ENCODE data around the gene KLK1. TPM values are rescaled to one million over a fixed set of nuclear protein-coding genes. Genes with fewer than 3 reads are reported as not detected.

The KLK1 gene
- polyA plus RNA-seq, 1 of the 3 experiments (the other 2 are of a cell fraction) = not detected

DNA sequence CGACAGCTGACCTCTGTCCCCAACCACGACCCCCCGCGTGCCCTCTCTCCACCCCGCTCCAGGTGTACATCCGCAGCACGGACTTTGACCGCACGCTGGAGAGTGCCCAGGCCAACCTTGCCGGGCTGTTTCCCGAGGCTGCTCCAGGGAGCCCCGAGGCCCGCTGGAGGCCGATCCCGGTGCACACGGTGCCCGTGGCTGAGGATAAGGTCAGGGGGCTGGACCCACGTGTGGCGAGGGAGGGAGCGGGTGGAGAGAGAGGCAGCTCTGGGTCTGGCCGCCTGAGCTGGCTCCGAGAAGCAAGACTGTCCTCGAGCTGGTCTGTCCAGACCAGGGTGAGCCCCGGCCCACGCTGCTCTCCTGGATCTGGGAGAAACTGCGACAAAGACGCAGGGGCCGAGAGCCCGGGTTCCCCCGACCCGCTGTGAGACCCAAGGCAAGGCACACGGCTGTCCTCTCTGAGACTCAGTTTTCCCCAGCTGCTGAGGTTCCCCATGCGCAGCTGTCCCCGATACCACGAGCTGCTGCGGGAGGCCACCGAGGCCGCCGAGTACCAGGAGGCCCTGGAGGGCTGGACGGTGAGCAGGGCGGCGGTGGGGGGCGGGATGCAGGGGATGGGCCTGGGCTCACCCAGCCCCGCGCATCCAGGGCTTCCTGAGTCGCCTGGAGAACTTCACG lies 31.9 kb downstream of the KLK1 start:
- H2AFZ ChIP-seq (ENCODE audit: low read depth) = no peak overlapping the region
- no peaks in the 10 kb centered on the region for H3K36me3 ChIP-seq (replicated peaks in 1 of 2; ENCODE audit: control insufficient read depth in 1 of 2, insufficient read depth in 2 of 2, low read length in 1 of 2)
- ChIA-PET CTCF (interaction anchor here (1.1 to 3.8 kb wide), 2 partner anchors 9 to 114 kb away, joined by 4 to 27 read pairs; no protein-coding TSS in a partner anchor), POLR2A (interaction anchor here (2.2 kb wide), 1 partner anchor 130 kb away, joined by 5 read pairs; no protein-coding TSS in a partner anchor)
- H3K4me3 ChIP-seq (ENCODE audit: low read depth in 2 of 2, low read length in 1 of 2) = no peak overlapping the region
- H3F3A ChIP-seq (replicated peaks; ENCODE audit: insufficient read depth) = peaks cover 4% of the 10 kb centered on the region
- H3K9me2 ChIP-seq = no peaks in the 10 kb centered on the region
- H3K9ac ChIP-seq = no peak overlapping the region
- TF ChIP-seq SIN3A (IDR thresholded peaks at IDR 0.05; ENCODE audit: borderline replicate concordance, low read depth, low read length) (no peak), GATA2 (CRISPR knock-in tag; IDR thresholded peaks at IDR 0.05) (no peak), CHD2 (IDR thresholded peaks at IDR 0.05; ENCODE audit: low read length, partially characterized antibody) (no peak), FOXM1 (IDR thresholded peaks at IDR 0.05; ENCODE audit: low read depth) (no peak), RXRA (IDR thresholded peaks at IDR 0.05; ENCODE audit: borderline replicate concordance, low read depth) (no peak), EZH2phosphoT487 (IDR thresholded peaks at IDR 0.05; ENCODE audit: borderline replicate concordance, low read depth) (no peak), JUND (IDR thresholded peaks at IDR 0.05) (no peak), GABPA (IDR thresholded peaks at IDR 0.05; ENCODE audit: low read depth) (no peak), POLR2AphosphoS5 (IDR thresholded peaks at IDR 0.05; ENCODE audit: low read depth, low read length) (no peak), RCOR1 (IDR thresholded peaks at IDR 0.05; ENCODE audit: low read length) (no peak), MEF2A (IDR thresholded peaks at IDR 0.05; ENCODE audit: borderline replicate concordance, low read depth) (no peak), FOSL2 (IDR thresholded peaks at IDR 0.05; ENCODE audit: borderline replicate concordance, low read depth) (no peak), NFIC (IDR thresholded peaks at IDR 0.05; ENCODE audit: borderline replicate concordance) (no peak)
- TF ChIP-seq, protein P1, sequence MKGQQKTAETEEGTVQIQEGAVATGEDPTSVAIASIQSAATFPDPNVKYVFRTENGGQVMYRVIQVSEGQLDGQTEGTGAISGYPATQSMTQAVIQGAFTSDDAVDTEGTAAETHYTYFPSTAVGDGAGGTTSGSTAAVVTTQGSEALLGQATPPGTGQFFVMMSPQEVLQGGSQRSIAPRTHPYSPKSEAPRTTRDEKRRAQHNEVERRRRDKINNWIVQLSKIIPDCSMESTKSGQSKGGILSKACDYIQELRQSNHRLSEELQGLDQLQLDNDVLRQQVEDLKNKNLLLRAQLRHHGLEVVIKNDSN (IDR thresholded peaks at IDR 0.05; ENCODE audit: borderline replicate concordance, low read depth) = no peak
- TF ChIP-seq, protein P2, sequence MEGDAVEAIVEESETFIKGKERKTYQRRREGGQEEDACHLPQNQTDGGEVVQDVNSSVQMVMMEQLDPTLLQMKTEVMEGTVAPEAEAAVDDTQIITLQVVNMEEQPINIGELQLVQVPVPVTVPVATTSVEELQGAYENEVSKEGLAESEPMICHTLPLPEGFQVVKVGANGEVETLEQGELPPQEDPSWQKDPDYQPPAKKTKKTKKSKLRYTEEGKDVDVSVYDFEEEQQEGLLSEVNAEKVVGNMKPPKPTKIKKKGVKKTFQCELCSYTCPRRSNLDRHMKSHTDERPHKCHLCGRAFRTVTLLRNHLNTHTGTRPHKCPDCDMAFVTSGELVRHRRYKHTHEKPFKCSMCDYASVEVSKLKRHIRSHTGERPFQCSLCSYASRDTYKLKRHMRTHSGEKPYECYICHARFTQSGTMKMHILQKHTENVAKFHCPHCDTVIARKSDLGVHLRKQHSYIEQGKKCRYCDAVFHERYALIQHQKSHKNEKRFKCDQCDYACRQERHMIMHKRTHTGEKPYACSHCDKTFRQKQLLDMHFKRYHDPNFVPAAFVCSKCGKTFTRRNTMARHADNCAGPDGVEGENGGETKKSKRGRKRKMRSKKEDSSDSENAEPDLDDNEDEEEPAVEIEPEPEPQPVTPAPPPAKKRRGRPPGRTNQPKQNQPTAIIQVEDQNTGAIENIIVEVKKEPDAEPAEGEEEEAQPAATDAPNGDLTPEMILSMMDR (IDR thresholded peaks at IDR 0.05) = no peak
- TF ChIP-seq, protein P3, sequence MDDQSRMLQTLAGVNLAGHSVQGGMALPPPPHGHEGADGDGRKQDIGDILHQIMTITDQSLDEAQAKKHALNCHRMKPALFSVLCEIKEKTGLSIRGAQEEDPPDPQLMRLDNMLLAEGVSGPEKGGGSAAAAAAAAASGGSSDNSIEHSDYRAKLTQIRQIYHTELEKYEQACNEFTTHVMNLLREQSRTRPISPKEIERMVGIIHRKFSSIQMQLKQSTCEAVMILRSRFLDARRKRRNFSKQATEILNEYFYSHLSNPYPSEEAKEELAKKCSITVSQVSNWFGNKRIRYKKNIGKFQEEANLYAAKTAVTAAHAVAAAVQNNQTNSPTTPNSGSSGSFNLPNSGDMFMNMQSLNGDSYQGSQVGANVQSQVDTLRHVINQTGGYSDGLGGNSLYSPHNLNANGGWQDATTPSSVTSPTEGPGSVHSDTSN (IDR thresholded peaks at IDR 0.05) = no peak
- TF ChIP-seq, protein P4, sequence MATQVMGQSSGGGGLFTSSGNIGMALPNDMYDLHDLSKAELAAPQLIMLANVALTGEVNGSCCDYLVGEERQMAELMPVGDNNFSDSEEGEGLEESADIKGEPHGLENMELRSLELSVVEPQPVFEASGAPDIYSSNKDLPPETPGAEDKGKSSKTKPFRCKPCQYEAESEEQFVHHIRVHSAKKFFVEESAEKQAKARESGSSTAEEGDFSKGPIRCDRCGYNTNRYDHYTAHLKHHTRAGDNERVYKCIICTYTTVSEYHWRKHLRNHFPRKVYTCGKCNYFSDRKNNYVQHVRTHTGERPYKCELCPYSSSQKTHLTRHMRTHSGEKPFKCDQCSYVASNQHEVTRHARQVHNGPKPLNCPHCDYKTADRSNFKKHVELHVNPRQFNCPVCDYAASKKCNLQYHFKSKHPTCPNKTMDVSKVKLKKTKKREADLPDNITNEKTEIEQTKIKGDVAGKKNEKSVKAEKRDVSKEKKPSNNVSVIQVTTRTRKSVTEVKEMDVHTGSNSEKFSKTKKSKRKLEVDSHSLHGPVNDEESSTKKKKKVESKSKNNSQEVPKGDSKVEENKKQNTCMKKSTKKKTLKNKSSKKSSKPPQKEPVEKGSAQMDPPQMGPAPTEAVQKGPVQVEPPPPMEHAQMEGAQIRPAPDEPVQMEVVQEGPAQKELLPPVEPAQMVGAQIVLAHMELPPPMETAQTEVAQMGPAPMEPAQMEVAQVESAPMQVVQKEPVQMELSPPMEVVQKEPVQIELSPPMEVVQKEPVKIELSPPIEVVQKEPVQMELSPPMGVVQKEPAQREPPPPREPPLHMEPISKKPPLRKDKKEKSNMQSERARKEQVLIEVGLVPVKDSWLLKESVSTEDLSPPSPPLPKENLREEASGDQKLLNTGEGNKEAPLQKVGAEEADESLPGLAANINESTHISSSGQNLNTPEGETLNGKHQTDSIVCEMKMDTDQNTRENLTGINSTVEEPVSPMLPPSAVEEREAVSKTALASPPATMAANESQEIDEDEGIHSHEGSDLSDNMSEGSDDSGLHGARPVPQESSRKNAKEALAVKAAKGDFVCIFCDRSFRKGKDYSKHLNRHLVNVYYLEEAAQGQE (IDR thresholded peaks at IDR 0.05; ENCODE audit: low read depth, low read length) = no peak
- TF ChIP-seq, protein P5, sequence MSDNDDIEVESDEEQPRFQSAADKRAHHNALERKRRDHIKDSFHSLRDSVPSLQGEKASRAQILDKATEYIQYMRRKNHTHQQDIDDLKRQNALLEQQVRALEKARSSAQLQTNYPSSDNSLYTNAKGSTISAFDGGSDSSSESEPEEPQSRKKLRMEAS (IDR thresholded peaks at IDR 0.05; ENCODE audit: low read depth) = no peak
- peak; percentile 53 for DNase-seq
- peaks cover 13% of the 10 kb centered on the region; the same call in 1 of the 2 replicates for H4K20me1 ChIP-seq (ENCODE audit: insufficient read depth)
- H3K4me2 ChIP-seq = no peak overlapping the region
- WGBS (ENCODE audit: low lambda C conversion rate) = 74% methylated on average over 33 of the region's 47 CpGs
- H3K79me2 ChIP-seq (ENCODE audit: insufficient read depth) = no peaks in the 10 kb centered on the region
- H3K27ac ChIP-seq (ENCODE audit: low read depth in 2 of 2, low read length in 1 of 2) = no peak overlapping the region
- H3K9me3 ChIP-seq = no peaks in the 10 kb centered on the region
- H3K4me1 ChIP-seq (ENCODE audit: control insufficient read depth in 1 of 2, insufficient read depth in 2 of 2, low read depth in 1 of 2, low read length in 1 of 2) = no peaks in the 10 kb centered on the region; a peak in 1 of 4 replicates
- no peaks in the 10 kb centered on the region for H3K27me3 ChIP-seq (ENCODE audit: insufficient read depth)
